Fibroblast of lung (primary cell): ENCODE measurements around the gene ATG5. TPM values are rescaled to one million over a fixed set of nuclear protein-coding genes. Genes with fewer than 3 reads are reported as not detected.

Experiments used
- DNase-seq, 2 donors: peaks; one replicate each; pipeline versions ENCODE4 v3.0.0 to v3.0.0-alpha.2; 2010; ENCODE audit warnings: low read depth in 2 of 2
- H2AFZ ChIP-seq: 2 replicates; pipeline ENCODE4 v1.5.1; 2012; ENCODE audit warnings: low read length, control low read depth, inconsistent platforms
- H3K27ac ChIP-seq: 2 replicates; pipeline ENCODE4 v1.5.1; 2011; ENCODE audit warnings: low read length, control low read depth; ENCODE audit not compliant: insufficient read depth
- H3K27me3 ChIP-seq: 2 replicates; pipeline ENCODE4 v1.5.1; 2011; ENCODE audit warnings: mild to moderate bottlenecking, low read length; ENCODE audit not compliant: control insufficient read depth, insufficient read depth
- H3K36me3 ChIP-seq: 2 replicates; pipeline ENCODE4 v1.5.1; 2011; ENCODE audit warnings: low read length; ENCODE audit not compliant: control insufficient read depth, insufficient read depth
- H3K4me1 ChIP-seq: 2 replicates; pipeline ENCODE4 v1.5.1; 2011; ENCODE audit warnings: low read length; ENCODE audit not compliant: control insufficient read depth, insufficient read depth; ENCODE audit errors: extremely low read depth
- H3K4me2 ChIP-seq: 2 replicates; pipeline ENCODE4 v1.5.1; 2011; ENCODE audit warnings: low read length, control low read depth; ENCODE audit not compliant: insufficient read depth; ENCODE audit errors: extremely low read depth
- H3K4me3 ChIP-seq, 4 experiments: fragments of 200-600 bp in 1 of 4; sonication (generic) in 1 of 4; replicated peaks in 1 of 4; 2 replicates each; pipeline ENCODE4 v1.5.1; 2011 to 2016; ENCODE audit warnings: low read length in 4 of 4, low read depth in 3 of 4, mild to moderate bottlenecking in 3 of 4, control low read depth in 2 of 4, inconsistent platforms in 1 of 4, mixed read lengths in 1 of 4; ENCODE audit not compliant: insufficient read depth in 1 of 4; ENCODE audit errors: control extremely low read depth in 1 of 4
- H3K79me2 ChIP-seq: 2 replicates; pipeline ENCODE4 v1.5.1; 2012; ENCODE audit warnings: mild to moderate bottlenecking, low read length, inconsistent platforms; ENCODE audit not compliant: control insufficient read depth, insufficient read depth
- H3K9ac ChIP-seq: 2 replicates; pipeline ENCODE4 v1.5.1; 2011; ENCODE audit warnings: mild to moderate bottlenecking, low read length, control low read depth; ENCODE audit not compliant: insufficient read depth
- H3K9me3 ChIP-seq: 2 replicates; pipeline ENCODE4 v1.5.1; 2012; ENCODE audit warnings: low read depth, low read length; ENCODE audit not compliant: control insufficient read depth, insufficient read depth
- H4K20me1 ChIP-seq: 2 replicates; pipeline ENCODE4 v1.5.1; 2011; ENCODE audit warnings: low read length; ENCODE audit not compliant: control insufficient read depth, insufficient read depth; ENCODE audit errors: extremely low read depth
- CTCF ChIP-seq, 2 donors: IDR thresholded peaks in 1 of 2; conservative IDR thresholded peaks in 1 of 2; 1 replicate in 1 of 2; 2 replicates in 1 of 2; pipeline ENCODE4 v1.5.1; 2011 to 2012; ENCODE audit warnings: low read length in 2 of 2, control low read depth in 1 of 2, inconsistent platforms in 1 of 2, low read depth in 1 of 2, mild to moderate bottlenecking in 1 of 2
- EZH2 ChIP-seq: IDR thresholded peaks from 2 replicates; pipeline ENCODE4 v1.5.1; 2012; ENCODE audit warnings: low read length, control low read depth, mild to moderate bottlenecking; ENCODE audit errors: missing control alignments
- polyA plus RNA-seq, 2 donors: library from polyadenylated mRNA; depleted of rRNA in 1 of 2; stranded (reverse) in 1 of 2; unstranded in 1 of 2; fragments of >200 nt; gene quantifications; 2 replicates each; pipeline ENCODE4 v1.2.1, GENCODE V29; 2011 to 2012; ENCODE audit warnings: missing spikeins in 1 of 2
- total RNA-seq: library from RNA; depleted of rRNA; stranded (reverse); fragments of >200 nt; gene quantifications from 2 replicates; pipeline ENCODE4 v1.2.1, GENCODE V29; 2014

The ATG5 gene
- total and polyA plus RNA-seq, 2 donors (not counting 1 experiment from before 2014, with no cell fraction given) = 38.6 to 64.7 TPM

GRCh38 chr6:106161311-106161874, 164.2 kb downstream of the ATG5 start:
- Histone ChIP-seq H3K27me3 (no peaks in the 10 kb centered on the region), H2AFZ (no peak overlapping the region), H3K79me2 (no peaks in the 10 kb centered on the region), H3K27ac (no peak overlapping the region), H3K4me1 (peaks cover 20% of the 10 kb centered on the region), H3K9ac (no peak overlapping the region), H3K9me3 (no peaks in the 10 kb centered on the region), H3K36me3 (no peaks in the 10 kb centered on the region), H3K4me2 (no peak overlapping the region), H4K20me1 (no peaks in the 10 kb centered on the region), H3K4me3 (no peak overlapping the region)
- TF ChIP-seq CTCF (conservative IDR thresholded peaks at IDR 0.05 in 1 of 2, IDR thresholded peaks at IDR 0.05 in 1 of 2; ENCODE audit: low read depth in 1 of 2, low read length in 2 of 2) (no peak), EZH2 (no peak)
- no peak for DNase-seq

- H4K20me1 ChIP-seq = no peaks in the 10 kb centered on the region
- H3K9ac ChIP-seq = no peak overlapping the region
- no peaks in the 10 kb centered on the region for H3K27me3 ChIP-seq
- no peak overlapping the region for H3K4me3 ChIP-seq
- H3K79me2 ChIP-seq = no peaks in the 10 kb centered on the region
- peak overlapping the region; percentile 8 for H3K27ac ChIP-seq
- DNase-seq = peak in 1 of 2 donors; percentile 69
- no peaks in the 10 kb centered on the region for H3K36me3 ChIP-seq
- H3K9me3 ChIP-seq = no peaks in the 10 kb centered on the region
- peaks cover 20% of the 10 kb centered on the region for H3K4me1 ChIP-seq
- H3K4me2 ChIP-seq = no peak overlapping the region
- TF ChIP-seq EZH2 = no peak
- no peak for TF ChIP-seq CTCF (conservative IDR thresholded peaks at IDR 0.05 in 1 of 2, IDR thresholded peaks at IDR 0.05 in 1 of 2; ENCODE audit: low read depth in 1 of 2, low read length in 2 of 2)
- H2AFZ ChIP-seq = no peak overlapping the region
Observed at GRCh38 chr6:106160189-106160588, 165.4 kb downstream of the ATG5 start.

GRCh38 chr6:106159531-106159940, 166.0 kb downstream of the ATG5 start:
- no peaks in the 10 kb centered on the region for H3K9me3 ChIP-seq
- H3K4me1 ChIP-seq = peaks cover 20% of the 10 kb centered on the region
- H2AFZ ChIP-seq = no peak overlapping the region
- no peaks in the 10 kb centered on the region for H3K27me3 ChIP-seq
- H3K79me2 ChIP-seq = no peaks in the 10 kb centered on the region
- TF ChIP-seq CTCF (conservative IDR thresholded peaks at IDR 0.05 in 1 of 2, IDR thresholded peaks at IDR 0.05 in 1 of 2; ENCODE audit: low read depth in 1 of 2, low read length in 2 of 2) (no peak), EZH2 (no peak)
- H3K36me3 ChIP-seq = no peaks in the 10 kb centered on the region
- H3K27ac ChIP-seq = peak overlapping the region; percentile 59
- H4K20me1 ChIP-seq = no peaks in the 10 kb centered on the region
- no peak overlapping the region for H3K9ac ChIP-seq
- peak; percentile 80 to 98 for DNase-seq
- H3K4me3 ChIP-seq = no peak overlapping the region
- H3K4me2 ChIP-seq = no peak overlapping the region
